ENCODE data around the gene MRNIP. TPM values are rescaled to one million over a fixed set of nuclear protein-coding genes. Genes with fewer than 3 reads are reported as not detected.

Gene MRNIP
- polyA plus RNA-seq, 4 donors, result 11.3 to 39.3 (median 20.7) TPM

DNA sequence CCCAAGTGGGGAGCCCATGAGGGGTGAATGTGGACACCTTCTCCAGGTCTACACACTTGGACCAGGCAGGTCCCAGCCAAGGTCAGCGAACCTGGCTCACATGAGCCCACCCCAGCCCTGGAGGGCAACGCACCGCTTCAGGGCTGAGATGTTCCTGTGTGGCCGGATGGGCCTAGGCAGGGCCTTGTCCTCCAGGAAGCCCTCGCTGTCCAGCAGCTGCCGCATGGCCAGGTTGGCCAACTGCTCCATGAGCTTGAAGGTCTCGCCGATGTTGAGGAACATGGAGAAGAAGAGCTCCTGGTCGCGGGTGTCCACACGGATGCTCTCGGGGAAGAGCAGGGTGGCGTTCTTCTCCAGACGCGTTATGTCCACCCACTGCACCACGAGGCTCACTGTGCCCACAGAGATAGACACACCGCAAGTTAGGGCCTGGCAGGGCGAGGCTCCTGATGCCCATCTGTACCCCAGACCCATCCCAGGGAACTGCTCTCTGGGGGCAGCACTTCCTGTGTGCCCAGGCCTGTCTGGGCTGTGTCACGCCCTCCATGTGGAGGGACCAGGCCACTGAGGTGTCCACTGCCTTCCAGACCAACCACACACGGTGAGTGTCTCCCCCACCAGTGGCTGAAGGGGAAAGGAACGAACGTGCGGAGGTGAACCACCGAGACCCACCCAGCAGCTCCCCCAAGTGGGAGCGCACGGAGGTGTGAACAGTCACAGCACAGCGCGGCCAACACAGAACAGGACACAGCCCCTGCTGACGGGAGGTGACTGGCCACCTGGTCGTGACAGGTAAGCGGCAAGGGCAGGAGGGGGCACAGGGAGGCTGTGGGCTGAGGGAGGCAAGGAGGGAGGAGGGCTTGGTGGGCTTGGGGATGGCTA lies 34.7 kb upstream of the MRNIP start:
- Histone ChIP-seq H3K27me3 (ENCODE audit: control insufficient read depth in 3 of 3, insufficient read depth in 3 of 3, low read length in 3 of 3) (no peaks in the 10 kb centered on the region), H3K27ac (ENCODE audit: low read depth in 1 of 3, low read length in 2 of 3) (no peak overlapping the region), H3K4me3 (ENCODE audit: low read depth in 1 of 3, low read length in 3 of 3) (no peak overlapping the region), H3K9me3 (ENCODE audit: control insufficient read depth in 2 of 2, insufficient read depth in 1 of 2, low read depth in 1 of 2, low read length in 1 of 2) (no peaks in the 10 kb centered on the region), H3K36me3 (ENCODE audit: control insufficient read depth in 3 of 3, insufficient read depth in 2 of 3, low read depth in 1 of 3, low read length in 3 of 3) (peaks cover 31 to 82% (median 36%) of the 10 kb centered on the region in 3 donors), H3K4me1 (ENCODE audit: control insufficient read depth in 3 of 3, insufficient read depth in 2 of 3, low read depth in 1 of 3, low read length in 2 of 3) (no peaks in the 10 kb centered on the region)
- WGBS, 3 donors, result 91 to 94% (median 93%) methylated on average over 31 of the region's 31 CpGs
- FAIRE-seq (no peak), DNase-seq (no peak)

- Histone ChIP-seq H3K36me3 (ENCODE audit: control insufficient read depth in 3 of 3, insufficient read depth in 2 of 3, low read depth in 1 of 3, low read length in 3 of 3) (peaks cover 32 to 83% (median 36%) of the 10 kb centered on the region in 3 donors), H3K27ac (ENCODE audit: low read depth in 1 of 3, low read length in 2 of 3) (no peak overlapping the region), H3K9me3 (ENCODE audit: control insufficient read depth in 2 of 2, insufficient read depth in 1 of 2, low read depth in 1 of 2, low read length in 1 of 2) (no peaks in the 10 kb centered on the region), H3K4me1 (ENCODE audit: control insufficient read depth in 3 of 3, insufficient read depth in 2 of 3, low read depth in 1 of 3, low read length in 2 of 3) (no peaks in the 10 kb centered on the region), H3K4me3 (ENCODE audit: low read depth in 1 of 3, low read length in 3 of 3) (no peak overlapping the region), H3K27me3 (ENCODE audit: control insufficient read depth in 3 of 3, insufficient read depth in 3 of 3, low read length in 3 of 3) (no peaks in the 10 kb centered on the region)
- FAIRE-seq, result no peak
- WGBS, 3 donors, result 82 to 90% (median 89%) methylated on average over 5 of the region's 5 CpGs
- DNase-seq, result no peak
Observed at GRCh38 chr5:179892255-179892654, 33.6 kb upstream of the MRNIP start.

- 96% methylated on average over 25 of the region's 25 CpGs for WGBS, 3 donors
- H3K36me3 ChIP-seq (ENCODE audit: control insufficient read depth in 3 of 3, insufficient read depth in 2 of 3, low read depth in 1 of 3, low read length in 3 of 3), result peaks cover 36 to 91% (median 36%) of the 10 kb centered on the region in 3 donors
- no peak for DNase-seq
Observed at GRCh38 chr5:179890751-179891682, 32.4 kb upstream of the MRNIP start.

GRCh38 chr5:179889885-179890284 lies 31.3 kb upstream of the MRNIP start:
- Histone ChIP-seq H3K4me3 (ENCODE audit: low read depth in 1 of 3, low read length in 3 of 3) (no peak overlapping the region), H3K27me3 (ENCODE audit: control insufficient read depth in 3 of 3, insufficient read depth in 3 of 3, low read length in 3 of 3) (no peaks in the 10 kb centered on the region), H3K27ac (ENCODE audit: low read depth in 1 of 3, low read length in 2 of 3) (no peak overlapping the region), H3K36me3 (ENCODE audit: control insufficient read depth in 3 of 3, insufficient read depth in 2 of 3, low read depth in 1 of 3, low read length in 3 of 3) (peaks cover 33 to 96% (median 39%) of the 10 kb centered on the region in 3 donors), H3K9me3 (ENCODE audit: control insufficient read depth in 2 of 2, insufficient read depth in 1 of 2, low read depth in 1 of 2, low read length in 1 of 2) (peaks cover 0 to under 1% of the 10 kb centered on the region in 2 donors), H3K4me1 (ENCODE audit: control insufficient read depth in 3 of 3, insufficient read depth in 2 of 3, low read depth in 1 of 3, low read length in 2 of 3) (no peaks in the 10 kb centered on the region)
- no peak for DNase-seq
- WGBS, 3 donors, result 90 to 95% (median 95%) methylated on average over 13 of the region's 13 CpGs
- FAIRE-seq, result no peak

More at GRCh38 chr5:179890751-179891682, 32.4 kb upstream of the MRNIP start:
- Histone ChIP-seq H3K9me3 (ENCODE audit: control insufficient read depth in 2 of 2, insufficient read depth in 1 of 2, low read depth in 1 of 2, low read length in 1 of 2) (no peaks in the 10 kb centered on the region), H3K4me3 (ENCODE audit: low read depth in 1 of 3, low read length in 3 of 3) (no peak overlapping the region), H3K27me3 (ENCODE audit: control insufficient read depth in 3 of 3, insufficient read depth in 3 of 3, low read length in 3 of 3) (no peaks in the 10 kb centered on the region), H3K4me1 (ENCODE audit: control insufficient read depth in 3 of 3, insufficient read depth in 2 of 3, low read depth in 1 of 3, low read length in 2 of 3) (no peaks in the 10 kb centered on the region), H3K27ac (ENCODE audit: low read depth in 1 of 3, low read length in 2 of 3) (no peak overlapping the region)
- no peak for FAIRE-seq

- FAIRE-seq (no peak), DNase-seq (no peak)
- Histone ChIP-seq H3K4me3 (ENCODE audit: low read depth in 1 of 3, low read length in 3 of 3) (no peak overlapping the region), H3K27ac (ENCODE audit: low read depth in 1 of 3, low read length in 2 of 3) (no peak overlapping the region), H3K9me3 (ENCODE audit: control insufficient read depth in 2 of 2, insufficient read depth in 1 of 2, low read depth in 1 of 2, low read length in 1 of 2) (peaks cover 0 to 19% of the 10 kb centered on the region in 2 donors), H3K36me3 (ENCODE audit: control insufficient read depth in 3 of 3, insufficient read depth in 2 of 3, low read depth in 1 of 3, low read length in 3 of 3) (peaks cover 33 to 88% (median 36%) of the 10 kb centered on the region in 3 donors), H3K4me1 (ENCODE audit: control insufficient read depth in 3 of 3, insufficient read depth in 2 of 3, low read depth in 1 of 3, low read length in 2 of 3) (no peaks in the 10 kb centered on the region), H3K27me3 (ENCODE audit: control insufficient read depth in 3 of 3, insufficient read depth in 3 of 3, low read length in 3 of 3) (no peaks in the 10 kb centered on the region)
- 91 to 98% (median 92%) methylated on average over 6 of the region's 6 CpGs for WGBS, 3 donors
Observed at GRCh38 chr5:179887802-179888201, 29.2 kb upstream of the MRNIP start.

- FAIRE-seq, result no peak
- no peak overlapping the region for H3K27ac ChIP-seq (ENCODE audit: low read depth in 1 of 3, low read length in 2 of 3)
- 85 to 96% (median 94%) methylated on average over 11 of the region's 11 CpGs for WGBS, 3 donors
- peaks cover 27 to 87% (median 36%) of the 10 kb centered on the region in 3 donors for H3K36me3 ChIP-seq (ENCODE audit: control insufficient read depth in 3 of 3, insufficient read depth in 2 of 3, low read depth in 1 of 3, low read length in 3 of 3)
- no peaks in the 10 kb centered on the region for H3K27me3 ChIP-seq (ENCODE audit: control insufficient read depth in 3 of 3, insufficient read depth in 3 of 3, low read length in 3 of 3)
- no peak overlapping the region for H3K4me3 ChIP-seq (ENCODE audit: low read depth in 1 of 3, low read length in 3 of 3)
- no peaks in the 10 kb centered on the region for H3K4me1 ChIP-seq (ENCODE audit: control insufficient read depth in 3 of 3, insufficient read depth in 2 of 3, low read depth in 1 of 3, low read length in 2 of 3)
- peaks cover 0 to 26% of the 10 kb centered on the region in 2 donors for H3K9me3 ChIP-seq (ENCODE audit: control insufficient read depth in 2 of 2, insufficient read depth in 1 of 2, low read depth in 1 of 2, low read length in 1 of 2)
- DNase-seq, result no peak
Observed at GRCh38 chr5:179887095-179887494, 28.5 kb upstream of the MRNIP start.

- Histone ChIP-seq H3K27ac (ENCODE audit: low read depth in 1 of 3, low read length in 2 of 3) (no peak overlapping the region), H3K4me3 (ENCODE audit: low read depth in 1 of 3, low read length in 3 of 3) (no peak overlapping the region), H3K27me3 (ENCODE audit: control insufficient read depth in 3 of 3, insufficient read depth in 3 of 3, low read length in 3 of 3) (no peaks in the 10 kb centered on the region), H3K36me3 (ENCODE audit: control insufficient read depth in 3 of 3, insufficient read depth in 2 of 3, low read depth in 1 of 3, low read length in 3 of 3) (peaks cover 20 to 80% (median 34%) of the 10 kb centered on the region in 3 donors), H3K4me1 (ENCODE audit: control insufficient read depth in 3 of 3, insufficient read depth in 2 of 3, low read depth in 1 of 3, low read length in 2 of 3) (no peaks in the 10 kb centered on the region), H3K9me3 (ENCODE audit: control insufficient read depth in 2 of 2, insufficient read depth in 1 of 2, low read depth in 1 of 2, low read length in 1 of 2) (peaks cover 0 to 26% of the 10 kb centered on the region in 2 donors)
- FAIRE-seq (no peak), DNase-seq (no peak)
- WGBS, 3 donors, result 92 to 94% (median 93%) methylated on average over 14 of the region's 14 CpGs
Observed at GRCh38 chr5:179886190-179886911, 27.7 kb upstream of the MRNIP start.

All from small intestine (tissue), 7 donors.